HL-60 (cell line): Measurements from ENCODE around the gene PRRT1.

ENCODE experiments used
- CTCF ChIP-seq: IDR thresholded peaks from one replicate; pipeline ENCODE4 v1.5.1; 2011; ENCODE audit warnings: low read length, control low read depth, inconsistent platforms; ENCODE audit not compliant: insufficient read depth
- TF ChIP-seq, protein P1 (sequence below): IDR thresholded peaks from 2 replicates; pipeline ENCODE4 v1.6.1; 2012; ENCODE audit warnings: low read depth; ENCODE audit not compliant: insufficient replicate concordance

DNA sequence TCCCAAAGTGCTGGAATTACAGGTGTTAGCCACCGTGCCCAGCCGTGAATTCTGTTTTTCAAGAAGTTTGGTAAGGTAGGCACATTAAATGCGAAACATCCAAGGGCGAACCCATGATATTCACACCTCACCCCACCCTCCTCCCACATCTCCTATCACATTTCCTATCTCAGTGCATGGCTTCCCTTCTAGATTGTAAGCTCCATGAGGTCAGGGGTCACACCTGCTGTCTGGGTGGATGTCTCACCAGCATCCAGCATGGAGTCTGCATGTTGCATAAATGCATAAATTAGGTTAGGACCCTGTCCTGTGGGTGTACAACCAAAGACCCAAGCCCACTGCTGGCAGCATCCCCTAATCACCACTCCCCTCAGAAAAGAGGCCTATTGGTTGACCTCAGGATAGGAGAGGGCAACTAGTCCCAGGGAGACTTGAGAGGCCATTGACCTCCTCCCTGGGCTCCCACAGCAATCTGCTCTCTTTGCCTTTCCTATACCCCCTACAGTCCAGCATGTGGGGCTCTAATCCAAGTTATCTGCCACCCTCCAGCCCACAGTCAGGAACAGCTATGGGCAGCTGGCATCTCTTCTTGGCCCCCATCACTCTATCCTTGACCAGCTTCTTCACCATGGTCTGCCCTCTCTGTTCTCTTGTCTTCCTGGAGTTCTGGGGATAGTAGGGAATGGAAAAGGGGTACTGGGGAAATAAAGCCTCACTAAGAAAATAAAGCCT lies 4.2 kb downstream of the PRRT1 start:
- no peak for TF ChIP-seq CTCF
- TF ChIP-seq, protein P1, sequence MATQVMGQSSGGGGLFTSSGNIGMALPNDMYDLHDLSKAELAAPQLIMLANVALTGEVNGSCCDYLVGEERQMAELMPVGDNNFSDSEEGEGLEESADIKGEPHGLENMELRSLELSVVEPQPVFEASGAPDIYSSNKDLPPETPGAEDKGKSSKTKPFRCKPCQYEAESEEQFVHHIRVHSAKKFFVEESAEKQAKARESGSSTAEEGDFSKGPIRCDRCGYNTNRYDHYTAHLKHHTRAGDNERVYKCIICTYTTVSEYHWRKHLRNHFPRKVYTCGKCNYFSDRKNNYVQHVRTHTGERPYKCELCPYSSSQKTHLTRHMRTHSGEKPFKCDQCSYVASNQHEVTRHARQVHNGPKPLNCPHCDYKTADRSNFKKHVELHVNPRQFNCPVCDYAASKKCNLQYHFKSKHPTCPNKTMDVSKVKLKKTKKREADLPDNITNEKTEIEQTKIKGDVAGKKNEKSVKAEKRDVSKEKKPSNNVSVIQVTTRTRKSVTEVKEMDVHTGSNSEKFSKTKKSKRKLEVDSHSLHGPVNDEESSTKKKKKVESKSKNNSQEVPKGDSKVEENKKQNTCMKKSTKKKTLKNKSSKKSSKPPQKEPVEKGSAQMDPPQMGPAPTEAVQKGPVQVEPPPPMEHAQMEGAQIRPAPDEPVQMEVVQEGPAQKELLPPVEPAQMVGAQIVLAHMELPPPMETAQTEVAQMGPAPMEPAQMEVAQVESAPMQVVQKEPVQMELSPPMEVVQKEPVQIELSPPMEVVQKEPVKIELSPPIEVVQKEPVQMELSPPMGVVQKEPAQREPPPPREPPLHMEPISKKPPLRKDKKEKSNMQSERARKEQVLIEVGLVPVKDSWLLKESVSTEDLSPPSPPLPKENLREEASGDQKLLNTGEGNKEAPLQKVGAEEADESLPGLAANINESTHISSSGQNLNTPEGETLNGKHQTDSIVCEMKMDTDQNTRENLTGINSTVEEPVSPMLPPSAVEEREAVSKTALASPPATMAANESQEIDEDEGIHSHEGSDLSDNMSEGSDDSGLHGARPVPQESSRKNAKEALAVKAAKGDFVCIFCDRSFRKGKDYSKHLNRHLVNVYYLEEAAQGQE = no peak
